SH-SY5Y (cell line): ENCODE data around the gene SLC16A9.

Experiments
- GATA2 ChIP-seq: IDR thresholded peaks from 2 replicates; pipeline ENCODE4 v1.6.1; 2011; ENCODE audit warnings: mild to moderate bottlenecking, low read depth, low read length
- GATA3 ChIP-seq: IDR thresholded peaks from 2 replicates; pipeline ENCODE4 v1.6.1; 2011; ENCODE audit warnings: low read depth, mild to moderate bottlenecking, low read length, moderate library complexity

SLC16A9 gene

GRCh38 chr10:59724098-59724938 is 14.7 kb upstream of the SLC16A9 start:
- no peak for TF ChIP-seq GATA2
- TF ChIP-seq GATA3 = no peak

- TF ChIP-seq GATA2 (no peak), GATA3 (no peak)
Measured at GRCh38 chr10:59720377-59720776, 10.7 kb upstream of the SLC16A9 start.

GRCh38 chr10:59719374-59719773 is 9.7 kb upstream of the SLC16A9 start:
- no peak for TF ChIP-seq GATA3
- TF ChIP-seq GATA2 = no peak

GRCh38 chr10:59718257-59718656 is 8.6 kb upstream of the SLC16A9 start:
- TF ChIP-seq GATA3 = no peak

- TF ChIP-seq GATA2 (no peak), GATA3 (no peak)
Measured at GRCh38 chr10:59713196-59713821, 3.7 kb upstream of the SLC16A9 start.

GRCh38 chr10:59711871-59712494 is 2.3 kb upstream of the SLC16A9 start:
- peak; percentile 85 for TF ChIP-seq GATA2
- peak; percentile 64; the same call in 1 of the 2 replicates for TF ChIP-seq GATA3

- no peak for TF ChIP-seq GATA3
- no peak for TF ChIP-seq GATA2
Measured at GRCh38 chr10:59708816-59709394, 745 bp downstream of the SLC16A9 start.

- TF ChIP-seq GATA2 (no peak), GATA3 (no peak)
Measured at GRCh38 chr10:59706851-59707797, 2.5 kb downstream of the SLC16A9 start.

- no peak for TF ChIP-seq GATA3
- no peak for TF ChIP-seq GATA2
Measured at GRCh38 chr10:59705931-59706330, 3.7 kb downstream of the SLC16A9 start.

- TF ChIP-seq GATA3 (no peak), GATA2 (no peak)
Measured at GRCh38 chr10:59704630-59705029, 5.0 kb downstream of the SLC16A9 start.

GRCh38 chr10:59702347-59702746 is 7.3 kb downstream of the SLC16A9 start:
- TF ChIP-seq GATA2 = no peak
- no peak for TF ChIP-seq GATA3

- TF ChIP-seq GATA3 (no peak), GATA2 (no peak)
Measured at GRCh38 chr10:59700709-59701108, 8.9 kb downstream of the SLC16A9 start.

- TF ChIP-seq GATA3 = no peak
- no peak for TF ChIP-seq GATA2
Measured at GRCh38 chr10:59698326-59698725, 11.3 kb downstream of the SLC16A9 start.
